ENCODE data around the gene GDPD5. TPM values are rescaled to one million over a fixed set of nuclear protein-coding genes. Genes with fewer than 3 reads are reported as not detected.
A peak's percentile ranks its signal among the peaks of the same experiment; 100 is the strongest.

GDPD5 gene
- total RNA-seq, 2 experiments from 2014 or later = 13.3 to 13.5 TPM

GRCh38 chr11:75565221-75565814, 39.6 kb upstream of the GDPD5 start:
- Mint-ChIP-seq H3K4me1 (ENCODE audit: low read depth) (peaks cover 27% of the 10 kb centered on the region), H3K36me3 (ENCODE audit: low read depth) (peaks cover 5% of the 10 kb centered on the region), H3K9me3 (no peaks in the 10 kb centered on the region), H3K27me3 (ENCODE audit: low read depth) (no peaks in the 10 kb centered on the region), H3K4me3 (no peak overlapping the region), H3K27ac (no peak overlapping the region)
- intact Hi-C loops (cut with micrococcal nuclease) = no loop called here
- CTCF ChIA-PET = interaction anchor here (0.6 to 2.2 kb wide), 3 partner anchors 10 to 846 kb away, joined by 3 to 9 read pairs (median 3); no protein-coding TSS in a partner anchor
- no peak for DNase-seq

GRCh38 chr11:75563978-75564552, 38.3 kb upstream of the GDPD5 start:
- intact Hi-C loops (cut with micrococcal nuclease) = no loop called here
- Mint-ChIP-seq H3K4me3 (peak overlapping the region; percentile 94), H3K36me3 (ENCODE audit: low read depth) (peaks cover 5% of the 10 kb centered on the region), H3K9me3 (no peaks in the 10 kb centered on the region), H3K27ac (peak overlapping the region; percentile 97), H3K4me1 (ENCODE audit: low read depth) (peaks cover 27% of the 10 kb centered on the region), H3K27me3 (ENCODE audit: low read depth) (no peaks in the 10 kb centered on the region)
- no peak for DNase-seq
- CTCF ChIA-PET = interaction anchor here (0.6 to 2.2 kb wide), 2 partner anchors 12 to 14 kb away, joined by 4 to 9 read pairs; no protein-coding TSS in a partner anchor

- no peak for DNase-seq
- no peaks in the 10 kb centered on the region for H3K27me3 Mint-ChIP-seq (ENCODE audit: low read depth)
- peaks cover 5% of the 10 kb centered on the region for H3K36me3 Mint-ChIP-seq (ENCODE audit: low read depth)
- CTCF ChIA-PET = interaction anchor here (1.4 kb wide), 1 partner anchor 14 kb away, joined by 4 read pairs; no protein-coding TSS in a partner anchor
- H3K9me3 Mint-ChIP-seq = no peaks in the 10 kb centered on the region
- intact Hi-C loops (cut with micrococcal nuclease) = no loop called here
- H3K27ac Mint-ChIP-seq = peak overlapping the region; percentile 97
- H3K4me3 Mint-ChIP-seq = peak overlapping the region; percentile 94
- H3K4me1 Mint-ChIP-seq (ENCODE audit: low read depth) = peaks cover 27% of the 10 kb centered on the region
These were observed 37.8 kb upstream of the GDPD5 start for GRCh38 chr11:75563501-75563977.

- H3K4me1 Mint-ChIP-seq (ENCODE audit: low read depth) = peaks cover 27% of the 10 kb centered on the region
- peaks cover 3% of the 10 kb centered on the region for H3K36me3 Mint-ChIP-seq (ENCODE audit: low read depth)
- no peaks in the 10 kb centered on the region for H3K9me3 Mint-ChIP-seq
- intact Hi-C loops (cut with micrococcal nuclease) = loop anchor here (1.0 kb wide), 2 partner anchors 14 to 19 kb away; no protein-coding TSS in a partner anchor
- H3K27me3 Mint-ChIP-seq (ENCODE audit: low read depth) = no peaks in the 10 kb centered on the region
- peak overlapping the region; percentile 94 for H3K4me3 Mint-ChIP-seq
- CTCF ChIA-PET = interaction anchor here (0.6 to 1.4 kb wide), 6 partner anchors 9 to 250 kb away, joined by 3 to 6 read pairs (median 4); no protein-coding TSS in a partner anchor
- H3K27ac Mint-ChIP-seq = peak overlapping the region; percentile 97
- DNase-seq = no peak
These were observed 37.2 kb upstream of the GDPD5 start for GRCh38 chr11:75562836-75563484.

- CTCF ChIA-PET = interaction anchor here (0.6 to 1.8 kb wide), 10 partner anchors 10 to 251 kb away, joined by 3 to 6 read pairs (median 3); no protein-coding TSS in a partner anchor
- intact Hi-C loops (cut with micrococcal nuclease) = loop anchor here (1.0 kb wide), 2 partner anchors 15 to 20 kb away; no protein-coding TSS in a partner anchor
- Mint-ChIP-seq H3K36me3 (ENCODE audit: low read depth) (peaks cover 3% of the 10 kb centered on the region), H3K27me3 (ENCODE audit: low read depth) (no peaks in the 10 kb centered on the region), H3K4me3 (peak within 1 kb of the TSS; percentile 94), H3K4me1 (ENCODE audit: low read depth) (peaks cover 27% of the 10 kb centered on the region), H3K9me3 (no peaks in the 10 kb centered on the region), H3K27ac (peak within 1 kb of the TSS; percentile 97)
- DNase-seq = peak; percentile 90
These were observed 36.5 kb upstream of the GDPD5 start, which contains the start of gene SERPINH1 for GRCh38 chr11:75562048-75562835. Gene SERPINH1 (plus strand): TSS chr11:75562253. CDS start chr11:75566350, 4,097 bp downstream.

- Mint-ChIP-seq H3K27ac (peak overlapping the region; percentile 97), H3K36me3 (ENCODE audit: low read depth) (peaks cover 3% of the 10 kb centered on the region), H3K27me3 (ENCODE audit: low read depth) (no peaks in the 10 kb centered on the region), H3K9me3 (no peaks in the 10 kb centered on the region), H3K4me3 (peak overlapping the region; percentile 94), H3K4me1 (ENCODE audit: low read depth) (peaks cover 27% of the 10 kb centered on the region)
- CTCF ChIA-PET = interaction anchor here (0.9 to 1.8 kb wide), 5 partner anchors 13 to 28 kb away, joined by 3 to 4 read pairs (median 3); no protein-coding TSS in a partner anchor
- DNase-seq = no peak
- intact Hi-C loops (cut with micrococcal nuclease) = loop anchor here (1.0 kb wide), 2 partner anchors 16 to 21 kb away; no protein-coding TSS in a partner anchor
These were observed 35.8 kb upstream of the GDPD5 start for GRCh38 chr11:75561426-75562047.

GRCh38 chr11:75560644-75561043, 34.9 kb upstream of the GDPD5 start:
- intact Hi-C loops (cut with micrococcal nuclease) = no loop called here
- CTCF ChIA-PET = interaction anchor here (0.8 to 1.8 kb wide), 6 partner anchors 12 to 173 kb away, joined by 3 to 6 read pairs (median 4); no protein-coding TSS in a partner anchor
- peak; percentile 16 for DNase-seq
- Mint-ChIP-seq H3K4me1 (ENCODE audit: low read depth) (peaks cover 23% of the 10 kb centered on the region), H3K4me3 (peak overlapping the region; percentile 94), H3K9me3 (no peaks in the 10 kb centered on the region), H3K27me3 (ENCODE audit: low read depth) (no peaks in the 10 kb centered on the region), H3K27ac (no peak overlapping the region), H3K36me3 (ENCODE audit: low read depth) (peaks cover 2% of the 10 kb centered on the region)

GRCh38 chr11:75558939-75559843, 33.5 kb upstream of the GDPD5 start:
- Mint-ChIP-seq H3K4me1 (ENCODE audit: low read depth) (peaks cover 14% of the 10 kb centered on the region), H3K36me3 (ENCODE audit: low read depth) (peaks cover 2% of the 10 kb centered on the region), H3K27ac (no peak overlapping the region), H3K4me3 (no peak overlapping the region), H3K27me3 (ENCODE audit: low read depth) (no peaks in the 10 kb centered on the region), H3K9me3 (no peaks in the 10 kb centered on the region)
- CTCF ChIA-PET = interaction anchor here (0.6 to 1.5 kb wide), 5 partner anchors 10 to 171 kb away, joined by 3 to 10 read pairs (median 4); no protein-coding TSS in a partner anchor
- no peak for DNase-seq
- intact Hi-C loops (cut with micrococcal nuclease) = no loop called here

GRCh38 chr11:75557666-75558494, 32.1 kb upstream of the GDPD5 start:
- CTCF ChIA-PET = no interaction called here
- Mint-ChIP-seq H3K36me3 (ENCODE audit: low read depth) (peaks cover 2% of the 10 kb centered on the region), H3K9me3 (no peaks in the 10 kb centered on the region), H3K4me3 (no peak overlapping the region), H3K27me3 (ENCODE audit: low read depth) (no peaks in the 10 kb centered on the region), H3K4me1 (ENCODE audit: low read depth) (peaks cover 5% of the 10 kb centered on the region), H3K27ac (no peak overlapping the region)
- intact Hi-C loops (cut with micrococcal nuclease) = no loop called here
- DNase-seq = no peak

GRCh38 chr11:75556275-75556674, 30.5 kb upstream of the GDPD5 start:
- Mint-ChIP-seq H3K36me3 (ENCODE audit: low read depth) (no peaks in the 10 kb centered on the region), H3K27ac (no peak overlapping the region), H3K4me3 (no peak overlapping the region), H3K9me3 (no peaks in the 10 kb centered on the region), H3K4me1 (ENCODE audit: low read depth) (no peaks in the 10 kb centered on the region), H3K27me3 (ENCODE audit: low read depth) (no peaks in the 10 kb centered on the region)
- CTCF ChIA-PET = no interaction called here
- intact Hi-C loops (cut with micrococcal nuclease) = no loop called here
- no peak for DNase-seq

All from activated naive CD4-positive, alpha-beta T cell treated with anti-CD3 and anti-CD28 coated beads for 36 hours (primary cell).